ENCODE measurements around the gene E2F7.

Gene E2F7

GRCh38 chr12:77010691-77011548 is 54.4 kb downstream of the E2F7 start:
- DNase-seq = peak; percentile 90

- no peak for DNase-seq
Observed at GRCh38 chr12:77007476-77007875, 57.9 kb downstream of the E2F7 start.

GRCh38 chr12:77005611-77006098 is 59.7 kb downstream of the E2F7 start:
- peak; percentile 39 for DNase-seq

GRCh38 chr12:77003914-77004313 is 61.5 kb downstream of the E2F7 start:
- no peak for DNase-seq

GRCh38 chr12:77003246-77003645 is 62.1 kb downstream of the E2F7 start:
- DNase-seq = no peak

- no peak for DNase-seq
Observed at GRCh38 chr12:77002382-77002781, 63.0 kb downstream of the E2F7 start.

GRCh38 chr12:77001276-77001675 is 64.1 kb downstream of the E2F7 start:
- DNase-seq = no peak

- DNase-seq = no peak
Observed at GRCh38 chr12:76998908-76999556, 66.3 kb downstream of the E2F7 start.

- DNase-seq = no peak
Observed at GRCh38 chr12:76998386-76998785, 67.0 kb downstream of the E2F7 start.

GRCh38 chr12:76997011-76997780 is 68.2 kb downstream of the E2F7 start:
- DNase-seq = no peak

GRCh38 chr12:76990716-76991115 is 74.7 kb downstream of the E2F7 start:
- no peak for DNase-seq

GRCh38 chr12:76984566-76984965 is 80.8 kb downstream of the E2F7 start:
- no peak for DNase-seq

DNA sequence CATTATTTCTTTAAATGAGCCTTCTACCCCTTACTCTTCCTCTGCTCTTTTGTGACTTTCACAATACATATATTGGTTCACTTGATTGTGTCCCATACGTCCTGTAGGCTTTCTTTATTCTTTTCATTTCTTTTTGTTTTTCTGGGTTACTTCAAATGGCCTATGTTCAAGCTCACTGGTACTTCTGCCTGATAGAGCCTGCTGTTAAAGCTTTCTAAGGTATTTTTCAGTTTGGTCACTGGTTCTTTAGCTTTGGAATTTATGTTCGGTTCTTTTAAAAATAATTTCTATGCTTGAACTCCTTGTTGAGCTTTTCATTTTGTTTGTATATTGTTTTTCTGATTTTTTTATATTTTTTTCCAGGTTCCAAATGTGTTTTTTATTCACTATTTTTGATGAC is 81.9 kb downstream of the E2F7 start:
- no peak for DNase-seq

GRCh38 chr12:76980196-76980595 is 85.2 kb downstream of the E2F7 start:
- DNase-seq = no peak

GRCh38 chr12:76976777-76977382 is 88.5 kb downstream of the E2F7 start:
- DNase-seq = no peak

Measured in right hindlimb (tissue), 1 donor.